ENCODE measurements around the gene CCNB1IP1.
"Not testable (repeated sequence)": the region's sequence is repeated elsewhere in the genome, so short reads cannot be mapped to it uniquely, and the experiment has no call there.

CCNB1IP1 gene

DNA sequence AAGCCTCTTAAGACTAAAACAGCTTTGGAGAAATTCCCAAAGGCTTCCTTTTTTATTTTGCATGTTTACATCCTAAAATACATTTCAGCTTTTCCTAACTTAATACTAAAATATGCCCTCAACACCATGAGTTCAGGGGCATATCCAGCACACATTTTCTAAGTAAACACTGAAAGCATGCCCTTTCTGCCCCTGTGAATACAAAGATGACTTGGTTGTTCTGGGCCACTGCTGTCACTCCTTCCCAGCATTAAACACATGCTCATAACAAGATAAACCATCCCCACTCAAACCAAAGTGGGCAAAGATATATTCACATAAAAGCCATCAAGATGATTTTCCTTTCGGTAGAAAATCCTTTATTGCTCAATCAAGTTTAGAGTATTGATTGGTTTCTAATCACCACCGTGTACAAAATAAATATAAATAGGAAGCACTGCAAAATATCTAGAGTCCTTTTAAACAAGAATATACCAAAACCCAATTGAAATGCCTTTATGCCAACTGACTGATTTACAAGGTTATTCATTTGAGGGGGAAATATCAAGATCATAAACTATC, 1.9 kb downstream of the CCNB1IP1 start:
- no peak for DNase-seq

DNA sequence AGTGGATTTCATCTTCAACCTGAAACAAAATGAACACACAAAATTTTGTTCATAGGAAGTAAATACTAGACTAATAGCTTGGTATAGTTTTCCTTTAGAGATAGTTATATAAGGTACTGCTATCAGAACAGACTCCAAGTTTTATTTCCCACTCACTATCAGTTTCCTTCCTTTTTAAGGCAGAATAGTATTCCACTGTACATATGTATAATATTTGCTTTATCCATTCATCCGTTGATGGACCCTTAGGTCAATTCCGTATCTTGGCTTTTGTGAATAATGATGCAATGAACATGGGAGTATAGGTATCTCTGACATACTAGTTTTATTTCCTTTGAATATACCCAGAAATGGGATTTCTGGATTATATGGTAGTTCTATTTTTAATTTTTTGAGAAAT, 3.7 kb downstream of the CCNB1IP1 start:
- DNase-seq: no peak

DNA sequence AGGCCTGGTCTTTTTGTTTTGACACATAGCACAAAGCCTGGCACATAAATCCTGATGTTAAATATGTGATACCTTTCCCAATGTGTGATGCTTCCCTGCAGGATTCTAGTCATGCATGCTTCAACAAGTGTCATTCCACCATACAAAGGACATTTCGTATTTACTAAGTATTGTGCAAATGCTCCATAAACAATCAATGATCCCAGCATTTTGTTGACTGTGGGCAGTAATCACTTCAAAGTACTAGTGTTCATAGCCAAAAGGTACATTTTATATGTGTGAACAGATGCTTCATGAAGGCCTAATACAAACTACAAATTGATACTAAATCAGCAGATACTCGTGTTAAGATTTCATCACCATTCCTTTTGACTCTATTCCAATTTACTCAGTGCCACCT, 4.4 kb downstream of the CCNB1IP1 start:
- DNase-seq: no peak

DNA sequence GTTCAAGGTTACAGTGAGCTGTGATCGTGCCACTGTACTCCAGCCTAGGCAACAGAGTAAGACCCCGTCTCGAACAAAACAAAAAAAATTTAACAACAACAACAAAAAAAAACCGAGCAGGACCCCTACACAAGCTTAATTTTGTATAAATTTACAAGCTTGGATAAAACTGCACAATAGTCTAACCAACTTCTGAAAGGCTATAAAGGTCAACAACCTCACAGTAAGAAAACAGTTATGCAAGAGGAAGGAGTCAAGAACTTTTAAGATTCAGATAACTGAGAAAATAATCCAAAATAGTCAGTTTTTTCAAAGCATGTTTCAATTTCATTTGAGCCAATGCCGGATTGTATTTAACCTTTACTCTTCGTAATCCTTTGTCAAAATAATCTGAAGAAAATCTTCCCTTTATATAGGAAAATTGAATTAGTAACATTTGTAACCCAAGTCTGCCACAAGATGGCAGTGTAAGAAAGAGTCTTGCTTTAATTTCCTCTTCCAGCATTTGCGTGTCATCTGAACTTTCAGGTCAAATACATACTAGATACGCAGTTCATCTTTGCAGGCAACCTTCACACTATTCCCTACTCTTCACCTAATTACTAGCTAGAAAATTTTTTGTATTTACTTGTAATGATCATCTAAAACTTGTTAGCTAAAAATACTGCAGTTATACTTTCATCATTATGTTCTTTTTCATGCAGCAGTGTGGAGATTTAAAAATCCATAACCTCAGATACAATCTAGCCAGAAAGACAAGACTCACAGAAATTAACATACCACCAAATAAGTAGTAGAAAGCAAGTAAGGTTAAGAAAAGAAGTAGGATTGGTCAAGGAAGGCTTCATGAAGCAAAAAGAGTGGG, 5.8 kb downstream of the CCNB1IP1 start:
- DNase-seq: peak; percentile 14

DNA sequence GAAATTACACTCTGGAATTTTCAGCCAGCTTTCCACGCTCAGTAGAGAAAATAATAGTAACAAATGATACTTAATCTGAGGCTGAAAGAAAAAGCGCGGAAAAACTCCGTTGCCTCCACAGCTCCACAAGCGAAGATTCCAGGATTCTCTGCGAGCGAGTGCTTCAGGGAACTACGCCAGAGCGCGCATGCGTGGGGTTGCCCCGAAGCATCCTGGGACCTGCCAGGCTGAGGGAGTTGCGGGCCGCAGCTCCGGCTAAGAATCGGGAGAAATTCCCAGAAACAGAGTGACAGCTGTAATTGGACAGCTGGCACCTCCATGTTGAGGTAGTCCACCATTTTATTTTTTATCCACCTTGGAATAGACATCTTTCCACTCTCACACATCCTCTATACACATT, 15.4 kb downstream of the CCNB1IP1 start:
- DNase-seq: no peak

DNA sequence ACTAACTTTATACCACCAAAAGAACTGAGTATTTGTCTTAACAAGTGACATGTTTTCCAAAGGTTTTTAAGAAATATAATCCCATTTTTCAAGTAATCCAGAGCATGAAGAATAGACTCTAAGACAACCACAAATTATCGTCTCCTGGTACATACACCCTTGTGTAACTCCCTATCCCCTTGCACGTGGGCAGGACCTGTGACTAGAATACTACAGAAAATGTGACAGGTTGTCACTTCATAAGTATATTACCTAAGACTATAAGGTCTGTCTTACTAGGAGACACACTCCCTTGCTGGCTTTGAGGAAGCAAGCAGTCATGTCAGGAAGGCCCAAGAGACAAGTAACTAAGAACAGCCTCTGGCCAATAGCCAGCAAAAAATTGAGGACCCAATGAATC, 19.1 kb downstream of the CCNB1IP1 start:
- DNase-seq: no peak

DNA sequence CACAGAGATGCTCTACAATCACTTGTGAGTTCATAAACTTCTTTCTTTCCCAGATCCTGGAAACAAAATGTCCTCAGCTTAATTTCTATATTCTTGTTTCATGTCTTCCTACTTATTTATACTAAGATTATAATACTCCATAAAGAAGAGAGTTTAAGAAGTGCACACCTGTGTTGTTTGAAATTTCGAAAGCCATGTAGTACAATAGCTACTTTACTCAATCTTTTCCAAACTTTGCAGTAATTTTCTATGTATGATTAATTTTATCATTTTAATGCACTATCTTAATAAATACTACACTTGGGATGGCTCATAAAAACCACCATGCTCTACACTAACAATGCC, 27.0 kb downstream of the CCNB1IP1 start:
- DNase-seq: no peak

DNA sequence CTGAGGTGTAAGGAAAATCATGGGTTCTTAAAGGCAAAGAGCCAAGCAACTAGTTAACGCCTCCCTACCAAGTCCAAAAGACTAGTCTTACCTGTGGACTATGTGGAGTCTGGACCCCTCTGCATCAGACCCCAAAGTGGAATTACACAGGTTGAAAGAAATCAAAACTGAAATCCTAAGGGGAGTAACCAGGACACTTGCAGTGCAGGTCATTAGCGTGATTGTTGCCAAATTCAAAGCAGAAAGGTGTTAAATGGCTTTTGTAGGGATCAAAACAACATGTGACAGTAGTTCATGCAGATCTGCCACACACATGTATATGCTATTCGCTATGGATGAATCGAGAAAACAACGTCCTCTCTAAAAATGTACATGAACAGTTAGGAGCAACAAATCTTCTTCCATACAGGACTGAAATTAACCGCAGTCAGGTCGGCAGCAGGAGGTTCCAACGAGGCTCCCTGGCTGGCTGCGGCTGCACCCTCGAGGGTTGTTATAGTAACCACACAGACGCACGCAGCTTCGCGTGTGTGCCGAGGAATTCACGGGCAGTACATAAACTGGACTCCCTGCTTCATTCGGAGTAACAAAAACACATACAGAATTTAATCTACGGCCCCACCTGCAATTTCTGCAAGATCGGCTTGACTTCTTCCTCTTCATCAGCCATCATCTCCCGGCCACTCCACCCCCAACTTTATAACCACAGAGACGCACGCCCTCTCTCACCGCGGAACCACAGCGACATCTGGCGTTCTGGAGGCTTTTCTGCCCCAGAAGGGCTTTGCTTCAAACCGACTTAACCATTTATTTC, 27.6 kb downstream of the CCNB1IP1 start, which contains the start of gene TTC5:
TSS of gene TTC5 (minus strand) at position 687 of the 814 bp plus-strand sequence. CDS start at position 673, 14 bp downstream.
- peak; percentile 72 for DNase-seq

DNA sequence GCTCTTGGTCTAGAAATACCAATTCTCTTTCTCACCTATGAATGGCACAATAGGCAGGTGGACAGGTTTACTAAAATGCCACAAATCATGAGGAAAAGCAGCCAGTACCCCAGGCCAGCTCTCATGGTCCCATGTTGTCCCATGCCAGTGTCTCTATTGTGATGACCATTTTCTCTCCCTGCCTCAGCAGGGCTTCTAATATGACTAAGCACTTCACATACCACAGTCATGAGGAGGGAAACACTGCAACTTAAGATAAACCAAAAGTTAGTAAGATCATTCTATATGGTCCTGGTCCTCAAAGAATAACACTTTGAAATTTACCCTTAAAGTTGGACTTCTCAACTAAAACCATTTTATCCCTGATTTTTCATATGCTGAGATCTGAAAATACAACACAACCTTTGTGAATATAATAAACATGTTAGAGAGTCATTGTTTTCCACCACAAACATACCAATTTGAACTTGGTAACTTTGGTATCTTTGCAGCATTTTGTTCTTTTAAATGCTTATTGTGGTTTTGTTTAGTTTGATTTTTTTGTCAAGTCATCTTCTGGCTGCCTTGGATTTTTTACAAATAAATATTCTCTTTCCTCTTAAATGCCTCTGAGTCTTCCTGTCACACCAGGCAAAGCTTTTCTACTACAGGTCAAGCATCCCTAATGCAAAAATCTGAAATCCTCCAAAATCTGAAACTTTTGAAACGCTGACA, 30.9 kb downstream of the CCNB1IP1 start:
- DNase-seq: no peak

DNA sequence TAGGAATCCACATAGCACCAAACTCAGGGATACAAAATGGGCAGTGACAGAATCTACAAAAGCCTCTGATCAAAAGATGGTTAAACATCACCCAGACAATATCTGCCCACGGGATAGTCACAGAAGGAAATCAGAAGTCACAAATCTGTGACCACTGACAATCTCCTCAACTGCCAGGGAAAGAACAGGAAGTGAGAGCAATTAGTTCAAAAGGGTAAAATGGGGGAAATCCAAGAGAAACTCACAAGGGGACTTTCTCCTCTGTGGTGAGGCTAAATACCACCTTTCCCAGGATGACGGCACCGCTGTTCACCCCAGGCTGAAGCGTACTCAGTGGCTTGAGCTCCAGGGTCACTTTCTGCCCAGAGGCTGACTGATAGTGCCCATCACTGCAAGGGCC, 38.0 kb downstream of the CCNB1IP1 start:
- DNase-seq: no peak

DNA sequence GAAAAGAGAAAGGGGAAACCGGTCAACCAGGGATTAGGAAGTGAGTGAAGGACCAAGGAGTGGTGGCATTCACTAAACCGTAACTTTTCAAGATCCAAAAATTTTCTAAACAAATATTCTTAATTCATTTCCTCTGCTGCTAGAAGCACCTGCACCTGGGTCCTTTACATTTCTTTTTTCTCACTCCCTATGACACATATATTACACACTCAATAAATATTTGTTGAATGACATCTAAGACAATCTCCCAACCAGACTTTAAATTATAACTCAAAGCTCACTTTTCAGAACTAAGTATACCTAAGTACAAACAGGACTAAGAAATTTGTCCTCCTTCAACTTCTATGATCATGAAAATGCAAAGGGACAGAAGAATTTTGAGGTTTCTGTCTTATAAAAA, 38.4 kb downstream of the CCNB1IP1 start:
- no peak for DNase-seq

DNA sequence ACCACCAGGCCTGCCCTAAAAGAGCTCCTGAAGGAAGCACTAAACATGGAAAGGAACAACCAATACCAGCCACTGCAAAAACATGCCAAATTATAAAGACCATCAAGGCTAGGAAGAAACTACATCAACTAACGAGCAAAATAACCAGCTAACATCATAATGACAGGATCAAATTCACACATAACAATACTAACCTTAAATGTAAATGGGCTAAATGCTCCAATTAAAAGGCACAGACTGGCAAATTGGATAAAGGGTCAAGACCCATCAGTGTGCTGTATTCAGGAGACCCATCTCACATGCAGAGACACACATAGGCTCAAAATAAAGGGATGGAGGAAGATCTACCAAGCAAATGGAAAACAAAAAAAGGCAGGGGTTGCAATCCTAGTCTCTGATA, 51.1 kb downstream of the CCNB1IP1 start:
- DNase-seq: not testable (repeated sequence)

DNA sequence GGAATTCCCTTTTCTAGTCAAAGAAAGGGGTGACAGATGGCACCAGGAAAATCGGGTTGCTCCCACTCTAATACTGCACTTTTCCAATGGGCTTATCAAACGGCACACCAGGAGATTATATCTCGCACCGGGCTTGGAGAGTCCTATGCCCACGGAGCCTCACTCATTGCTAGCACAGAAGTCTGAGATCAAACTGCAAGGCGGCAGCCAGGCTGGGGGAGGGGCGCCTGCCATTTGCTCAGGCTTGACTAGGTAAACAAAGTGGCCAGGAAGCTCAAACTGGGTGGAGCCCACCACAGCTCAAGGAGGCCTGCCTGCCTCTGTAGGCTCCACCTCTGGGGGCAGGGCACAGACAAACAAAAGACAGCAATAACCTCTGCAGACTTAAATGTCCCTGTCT, 52.8 kb downstream of the CCNB1IP1 start:
- not testable (repeated sequence) for DNase-seq

DNA sequence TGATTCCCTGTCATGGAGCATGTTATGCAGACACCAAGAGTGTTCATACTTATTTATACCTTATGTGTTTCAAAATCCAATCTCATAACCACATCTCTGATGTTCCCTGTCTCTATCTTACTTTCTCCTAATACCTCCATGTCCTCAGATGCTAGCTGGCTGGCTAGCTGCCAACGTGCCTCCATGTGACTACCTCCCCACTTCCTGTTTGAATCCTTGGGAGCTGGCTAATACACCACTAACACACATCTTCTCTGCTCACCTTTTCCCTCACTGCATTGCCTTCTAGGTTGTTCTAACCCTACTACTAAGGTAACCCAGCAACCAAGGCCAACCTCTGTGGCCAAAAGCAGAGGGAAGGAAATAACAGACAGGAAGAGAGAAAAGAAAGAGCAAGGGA, 54.7 kb downstream of the CCNB1IP1 start:
- DNase-seq: no peak

DNA sequence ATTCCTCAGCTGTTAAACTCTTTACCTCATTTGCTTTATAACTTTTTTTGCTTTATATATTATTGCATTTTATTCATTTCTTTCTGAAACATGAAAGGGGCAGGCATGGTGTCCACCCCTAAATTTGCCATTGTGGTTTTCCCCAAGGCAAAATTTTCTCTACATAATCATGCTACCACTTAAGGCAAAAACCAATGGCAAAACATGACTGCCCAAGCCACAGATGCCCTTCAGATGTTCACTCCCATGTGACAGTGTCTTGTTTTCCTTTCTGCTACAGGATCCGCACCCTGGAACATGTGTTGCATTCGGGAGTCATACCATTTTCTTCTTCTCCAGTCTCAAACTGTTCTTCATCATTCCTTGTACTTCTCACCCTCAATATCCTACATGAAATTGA, 55.7 kb downstream of the CCNB1IP1 start:
- no peak for DNase-seq

DNA sequence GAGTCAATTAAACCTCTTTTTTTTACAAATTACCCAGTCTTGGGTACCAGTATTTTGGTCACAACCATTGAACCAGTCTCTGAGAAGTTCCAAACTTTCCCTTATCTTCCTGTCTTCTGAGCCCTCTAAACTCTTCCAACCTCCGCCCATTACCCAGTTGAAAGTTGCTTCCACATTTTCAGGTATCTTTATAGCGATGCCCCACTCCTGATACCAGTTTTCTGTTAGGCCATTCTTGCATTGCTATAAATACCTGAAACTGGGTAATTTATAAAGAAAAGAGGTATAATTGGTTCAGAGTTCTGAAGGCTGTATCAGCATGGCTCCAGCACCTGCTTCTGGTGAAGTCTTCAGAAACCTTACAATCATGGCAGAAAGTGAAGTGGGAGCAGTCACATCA, 59.0 kb downstream of the CCNB1IP1 start:
- no peak for DNase-seq

DNA sequence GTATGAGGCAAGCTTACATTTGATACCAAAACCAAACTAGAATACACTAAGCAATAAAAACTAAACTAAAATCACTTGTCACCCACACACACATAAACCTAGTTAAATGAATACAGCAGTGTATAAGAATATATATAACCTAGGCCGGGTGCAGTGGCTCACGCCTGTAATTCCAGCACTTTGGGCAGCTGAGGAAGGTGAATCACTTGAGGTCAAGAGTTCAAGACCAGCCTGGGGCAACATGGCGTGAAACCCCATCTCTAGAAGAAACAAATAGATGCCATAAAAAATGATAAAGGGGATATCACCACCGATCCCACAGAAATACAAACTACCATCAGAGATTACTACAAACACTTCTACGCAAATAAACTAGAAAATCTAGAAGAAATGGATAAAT, 68.7 kb downstream of the CCNB1IP1 start:
- DNase-seq: not testable (repeated sequence)

DNA sequence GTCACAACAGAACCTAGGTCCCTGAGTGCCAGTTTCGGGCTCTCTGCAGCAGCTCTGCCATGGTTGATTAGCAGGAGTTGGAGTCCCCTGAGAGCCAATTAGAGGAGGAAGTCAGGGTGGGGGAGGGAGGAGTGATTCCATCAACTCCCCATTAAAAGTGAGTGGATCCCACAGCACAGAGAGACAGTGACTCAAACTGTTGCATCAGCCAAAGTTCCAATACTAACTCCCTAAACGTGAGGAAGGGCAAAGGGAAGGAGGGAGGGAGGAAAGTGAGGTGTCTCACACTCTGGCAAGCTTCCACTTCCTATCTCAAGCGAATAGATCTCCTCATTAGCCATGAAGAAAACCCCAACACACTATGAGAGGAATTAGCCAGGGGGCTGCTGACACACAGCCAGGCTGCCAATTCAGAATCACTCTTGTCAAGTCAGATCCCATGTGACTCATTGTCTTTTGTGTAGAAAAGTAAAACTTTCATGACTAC, 70.4 kb downstream of the CCNB1IP1 start:
- DNase-seq: no peak
